ENCODE measurements around the gene SANBR. TPM values are rescaled to one million over a fixed set of nuclear protein-coding genes. Genes with fewer than 3 reads are reported as not detected.

The SANBR gene
- total and polyA plus RNA-seq, 2 of the 13 experiments (the other 11 are each of a cell fraction or from before 2014, with no cell fraction given), result 9.8 to 20.9 TPM

DNA sequence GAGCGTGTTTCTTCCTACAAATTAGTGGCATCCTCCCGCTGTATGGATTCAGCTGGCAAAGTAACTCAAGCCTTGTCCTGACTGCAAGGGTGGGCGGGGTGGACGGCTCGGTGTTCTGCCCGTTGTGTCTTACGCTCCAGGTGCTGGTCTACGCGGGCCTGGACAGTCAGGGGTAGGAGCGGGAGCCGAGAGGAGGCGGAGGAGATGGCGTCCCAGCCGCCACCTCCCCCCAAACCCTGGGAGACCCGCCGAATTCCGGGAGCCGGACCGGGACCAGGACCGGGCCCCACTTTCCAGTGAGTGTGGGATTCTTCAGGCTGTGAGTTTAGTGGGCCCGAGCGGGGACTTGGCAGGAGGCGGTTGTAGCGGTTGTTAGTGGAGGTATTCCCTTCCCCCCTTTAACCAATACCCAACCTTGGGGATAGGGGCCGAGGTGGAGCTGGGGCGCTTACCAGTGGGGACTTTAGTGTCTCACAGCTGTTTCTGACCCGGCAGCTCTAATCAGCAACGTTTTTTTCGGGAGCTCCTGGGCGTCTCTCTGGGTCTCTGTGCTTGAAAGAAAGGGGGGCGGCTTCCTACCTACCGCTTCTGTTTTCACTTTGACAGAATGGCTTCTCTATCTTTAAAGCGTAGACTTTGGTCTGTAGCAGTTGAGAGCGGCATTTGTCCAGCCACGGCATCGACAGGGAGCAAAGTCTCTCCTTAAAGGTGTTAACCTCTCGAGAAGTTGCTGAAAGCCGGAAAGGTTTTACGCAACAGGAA is 47.9 kb upstream of the SANBR start, which contains the start of the genes PEX13 and PUS10 (continued):
- TF ChIP-seq, protein P1, sequence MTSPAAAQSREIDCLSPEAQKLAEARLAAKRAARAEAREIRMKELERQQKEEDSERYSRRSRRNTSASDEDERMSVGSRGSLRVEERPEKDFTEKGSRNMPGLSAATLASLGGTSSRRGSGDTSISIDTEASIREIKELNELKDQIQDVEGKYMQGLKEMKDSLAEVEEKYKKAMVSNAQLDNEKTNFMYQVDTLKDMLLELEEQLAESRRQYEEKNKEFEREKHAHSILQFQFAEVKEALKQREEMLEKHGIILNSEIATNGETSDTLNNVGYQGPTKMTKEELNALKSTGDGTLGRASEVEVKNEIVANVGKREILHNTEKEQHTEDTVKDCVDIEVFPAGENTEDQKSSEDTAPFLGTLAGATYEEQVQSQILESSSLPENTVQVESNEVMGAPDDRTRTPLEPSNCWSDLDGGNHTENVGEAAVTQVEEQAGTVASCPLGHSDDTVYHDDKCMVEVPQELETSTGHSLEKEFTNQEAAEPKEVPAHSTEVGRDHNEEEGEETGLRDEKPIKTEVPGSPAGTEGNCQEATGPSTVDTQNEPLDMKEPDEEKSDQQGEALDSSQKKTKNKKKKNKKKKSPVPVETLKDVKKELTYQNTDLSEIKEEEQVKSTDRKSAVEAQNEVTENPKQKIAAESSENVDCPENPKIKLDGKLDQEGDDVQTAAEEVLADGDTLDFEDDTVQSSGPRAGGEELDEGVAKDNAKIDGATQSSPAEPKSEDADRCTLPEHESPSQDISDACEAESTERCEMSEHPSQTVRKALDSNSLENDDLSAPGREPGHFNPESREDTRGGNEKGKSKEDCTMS (CRISPR knock-in tag; conservative IDR thresholded peaks at IDR 0.05), result 0 out of 2 replicates have a peak, but pooled peaks have one; percentile 47
- TF ChIP-seq, protein P2, sequence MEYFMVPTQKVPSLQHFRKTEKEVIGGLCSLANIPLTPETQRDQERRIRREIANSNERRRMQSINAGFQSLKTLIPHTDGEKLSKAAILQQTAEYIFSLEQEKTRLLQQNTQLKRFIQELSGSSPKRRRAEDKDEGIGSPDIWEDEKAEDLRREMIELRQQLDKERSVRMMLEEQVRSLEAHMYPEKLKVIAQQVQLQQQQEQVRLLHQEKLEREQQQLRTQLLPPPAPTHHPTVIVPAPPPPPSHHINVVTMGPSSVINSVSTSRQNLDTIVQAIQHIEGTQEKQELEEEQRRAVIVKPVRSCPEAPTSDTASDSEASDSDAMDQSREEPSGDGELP (IDR thresholded peaks at IDR 0.05; ENCODE audit: borderline replicate concordance, low read depth), result peak; percentile 60; the same call in 1 of the 2 replicates
- TF ChIP-seq, protein P3, sequence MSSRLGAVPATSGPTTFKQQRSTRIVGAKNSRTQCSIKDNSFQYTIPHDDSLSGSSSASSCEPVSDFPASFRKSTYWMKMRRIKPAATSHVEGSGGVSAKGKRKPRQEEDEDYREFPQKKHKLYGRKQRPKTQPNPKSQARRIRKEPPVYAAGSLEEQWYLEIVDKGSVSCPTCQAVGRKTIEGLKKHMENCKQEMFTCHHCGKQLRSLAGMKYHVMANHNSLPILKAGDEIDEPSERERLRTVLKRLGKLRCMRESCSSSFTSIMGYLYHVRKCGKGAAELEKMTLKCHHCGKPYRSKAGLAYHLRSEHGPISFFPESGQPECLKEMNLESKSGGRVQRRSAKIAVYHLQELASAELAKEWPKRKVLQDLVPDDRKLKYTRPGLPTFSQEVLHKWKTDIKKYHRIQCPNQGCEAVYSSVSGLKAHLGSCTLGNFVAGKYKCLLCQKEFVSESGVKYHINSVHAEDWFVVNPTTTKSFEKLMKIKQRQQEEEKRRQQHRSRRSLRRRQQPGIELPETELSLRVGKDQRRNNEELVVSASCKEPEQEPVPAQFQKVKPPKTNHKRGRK (CRISPR knock-in tag; IDR thresholded peaks at IDR 0.05), result no peak; the same call in 1 of the 2 replicates
- no peak for TF ChIP-seq RFX5 (IDR thresholded peaks at IDR 0.05; ENCODE audit: low read depth, low read length)
- 0 out of 2 replicates have a peak, but pooled peaks have one; percentile 90 for TF ChIP-seq MED13 (CRISPR knock-in tag; IDR thresholded peaks at IDR 0.05)
- TF ChIP-seq ZNF547 (CRISPR knock-in tag; IDR thresholded peaks at IDR 0.05), result peak; percentile 65
- TF ChIP-seq HNRNPK (IDR thresholded peaks at IDR 0.05; ENCODE audit: low read depth, low read length, poor library complexity, severe bottlenecking), result no peak
- 0 out of 2 replicates have a peak, but pooled peaks have one; percentile 77 for TF ChIP-seq ZNF530 (CRISPR knock-in tag; IDR thresholded peaks at IDR 0.05; ENCODE audit: low read depth)
- TF ChIP-seq ADNP (CRISPR knock-in tag; IDR thresholded peaks at IDR 0.05), result no peak
- TF ChIP-seq, protein P4, sequence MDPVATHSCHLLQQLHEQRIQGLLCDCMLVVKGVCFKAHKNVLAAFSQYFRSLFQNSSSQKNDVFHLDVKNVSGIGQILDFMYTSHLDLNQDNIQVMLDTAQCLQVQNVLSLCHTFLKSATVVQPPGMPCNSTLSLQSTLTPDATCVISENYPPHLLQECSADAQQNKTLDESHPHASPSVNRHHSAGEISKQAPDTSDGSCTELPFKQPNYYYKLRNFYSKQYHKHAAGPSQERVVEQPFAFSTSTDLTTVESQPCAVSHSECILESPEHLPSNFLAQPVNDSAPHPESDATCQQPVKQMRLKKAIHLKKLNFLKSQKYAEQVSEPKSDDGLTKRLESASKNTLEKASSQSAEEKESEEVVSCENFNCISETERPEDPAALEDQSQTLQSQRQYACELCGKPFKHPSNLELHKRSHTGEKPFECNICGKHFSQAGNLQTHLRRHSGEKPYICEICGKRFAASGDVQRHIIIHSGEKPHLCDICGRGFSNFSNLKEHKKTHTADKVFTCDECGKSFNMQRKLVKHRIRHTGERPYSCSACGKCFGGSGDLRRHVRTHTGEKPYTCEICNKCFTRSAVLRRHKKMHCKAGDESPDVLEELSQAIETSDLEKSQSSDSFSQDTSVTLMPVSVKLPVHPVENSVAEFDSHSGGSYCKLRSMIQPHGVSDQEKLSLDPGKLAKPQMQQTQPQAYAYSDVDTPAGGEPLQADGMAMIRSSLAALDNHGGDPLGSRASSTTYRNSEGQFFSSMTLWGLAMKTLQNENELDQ (CRISPR knock-in tag; IDR thresholded peaks at IDR 0.05; ENCODE audit: borderline replicate concordance), result no peak
- TF ChIP-seq, protein P5, sequence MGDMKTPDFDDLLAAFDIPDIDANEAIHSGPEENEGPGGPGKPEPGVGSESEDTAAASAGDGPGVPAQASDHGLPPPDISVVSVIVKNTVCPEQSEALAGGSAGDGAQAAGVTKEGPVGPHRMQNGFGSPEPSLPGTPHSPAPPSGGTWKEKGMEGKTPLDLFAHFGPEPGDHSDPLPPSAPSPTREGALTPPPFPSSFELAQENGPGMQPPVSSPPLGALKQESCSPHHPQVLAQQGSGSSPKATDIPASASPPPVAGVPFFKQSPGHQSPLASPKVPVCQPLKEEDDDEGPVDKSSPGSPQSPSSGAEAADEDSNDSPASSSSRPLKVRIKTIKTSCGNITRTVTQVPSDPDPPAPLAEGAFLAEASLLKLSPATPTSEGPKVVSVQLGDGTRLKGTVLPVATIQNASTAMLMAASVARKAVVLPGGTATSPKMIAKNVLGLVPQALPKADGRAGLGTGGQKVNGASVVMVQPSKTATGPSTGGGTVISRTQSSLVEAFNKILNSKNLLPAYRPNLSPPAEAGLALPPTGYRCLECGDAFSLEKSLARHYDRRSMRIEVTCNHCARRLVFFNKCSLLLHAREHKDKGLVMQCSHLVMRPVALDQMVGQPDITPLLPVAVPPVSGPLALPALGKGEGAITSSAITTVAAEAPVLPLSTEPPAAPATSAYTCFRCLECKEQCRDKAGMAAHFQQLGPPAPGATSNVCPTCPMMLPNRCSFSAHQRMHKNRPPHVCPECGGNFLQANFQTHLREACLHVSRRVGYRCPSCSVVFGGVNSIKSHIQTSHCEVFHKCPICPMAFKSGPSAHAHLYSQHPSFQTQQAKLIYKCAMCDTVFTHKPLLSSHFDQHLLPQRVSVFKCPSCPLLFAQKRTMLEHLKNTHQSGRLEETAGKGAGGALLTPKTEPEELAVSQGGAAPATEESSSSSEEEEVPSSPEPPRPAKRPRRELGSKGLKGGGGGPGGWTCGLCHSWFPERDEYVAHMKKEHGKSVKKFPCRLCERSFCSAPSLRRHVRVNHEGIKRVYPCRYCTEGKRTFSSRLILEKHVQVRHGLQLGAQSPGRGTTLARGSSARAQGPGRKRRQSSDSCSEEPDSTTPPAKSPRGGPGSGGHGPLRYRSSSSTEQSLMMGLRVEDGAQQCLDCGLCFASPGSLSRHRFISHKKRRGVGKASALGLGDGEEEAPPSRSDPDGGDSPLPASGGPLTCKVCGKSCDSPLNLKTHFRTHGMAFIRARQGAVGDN (CRISPR knock-in tag; IDR thresholded peaks at IDR 0.05), result peak; percentile 86
- peak; percentile 90 for TF ChIP-seq KLF12 (CRISPR knock-in tag; IDR thresholded peaks at IDR 0.05; ENCODE audit: borderline replicate concordance)
- peak; percentile 87; the same call in 1 of the 2 replicates for TF ChIP-seq ZNF766 (CRISPR knock-in tag; IDR thresholded peaks at IDR 0.05; ENCODE audit: borderline replicate concordance)
